Stomach (tissue), 9 donors: Measurements from ENCODE around the gene ANKRD6. TPM values are rescaled to one million over a fixed set of nuclear protein-coding genes. Genes with fewer than 3 reads are reported as not detected.
A peak's percentile ranks its signal among the peaks of the same experiment; 100 is the strongest.

Experiments used
- DNase-seq, 2 donors: peaks; one replicate each; pipeline versions ENCODE4 v3.0.0 to v3.0.0-alpha.2; 2013 to 2019
- H3K27ac ChIP-seq, 5 donors: fragments of 200-600 bp in 4 of 5; sonication (generic) in 4 of 5; one replicate each; pipeline ENCODE4 v1.5.1; 2013 to 2019; ENCODE audit warnings: mild to moderate bottlenecking in 1 of 5, moderate library complexity in 1 of 5
- H3K27me3 ChIP-seq, 3 donors: fragments of 200-600 bp; sonication (generic); one replicate each; pipeline ENCODE4 v1.5.1; 2017 to 2019; ENCODE audit warnings: mixed run types in 1 of 3
- H3K36me3 ChIP-seq, 4 donors: fragments of 200-600 bp; sonication (generic); 1 replicate in 3 of 4; 2 replicates in 1 of 4; pipeline ENCODE4 v1.5.1; 2016 to 2019
- H3K4me1 ChIP-seq, 4 donors: fragments of 200-600 bp; sonication (generic); one replicate each; pipeline ENCODE4 v1.5.1; 2016 to 2019
- H3K4me3 ChIP-seq, 4 donors: fragments of 200-600 bp; sonication (generic) in 3 of 4; one replicate each; pipeline ENCODE4 v1.5.1; 2016 to 2019; ENCODE audit warnings: mild to moderate bottlenecking in 1 of 4
- H3K9me3 ChIP-seq, 4 donors: fragments of 200-600 bp; sonication (generic); one replicate each; pipeline ENCODE4 v1.5.1; 2016 to 2019
- CTCF ChIP-seq, 7 experiments: fragments of 450-650 bp in 4 of 7; fragments of 200-600 bp in 3 of 7; sonication (generic) in 3 of 7; IDR thresholded peaks; one replicate each; pipeline ENCODE4 v1.5.1; 2016 to 2019; ENCODE audit warnings: antibody characterized with exemption in 7 of 7, control low read depth in 2 of 7, mild to moderate bottlenecking in 1 of 7
- EP300 ChIP-seq: sonication (generic); formaldehyde crosslinking; IDR thresholded peaks from one replicate; pipeline ENCODE4 v1.6.1; 2017; ENCODE audit warnings: antibody characterized with exemption
- POLR2A ChIP-seq, 4 donors: fragments of 450-650 bp; IDR thresholded peaks; one replicate each; pipeline ENCODE4 v1.6.1; 2016; ENCODE audit warnings: antibody characterized with exemption in 4 of 4, control low read depth in 2 of 4, mild to moderate bottlenecking in 1 of 4, moderate library complexity in 1 of 4
- POLR2AphosphoS5 ChIP-seq, 3 donors: sonication (generic); formaldehyde crosslinking; IDR thresholded peaks; one replicate each; pipeline ENCODE4 v1.6.1; 2016; ENCODE audit warnings: antibody characterized with exemption in 3 of 3
- WGBS, 5 donors: extraction: QIAGEN DNeasy Blood & Tissue Kit in 3 of 5; methylation state at CpG; one replicate each; pipeline versions ENCODE4 v1.1.5 to v1.1.7; 2013 to 2018; 5-methylcytosine and 5-hydroxymethylcytosine counted together
- intact Hi-C: fragments of 100-400 bp; cut with DNase I; formaldehyde crosslinking; loops from one replicate; pipeline ENCODE4 v1.15.1; 2023; ENCODE audit warnings: low total_unique reads
- polyA plus RNA-seq, 3 donors: library from polyadenylated mRNA; stranded (reverse); fragments of 200-250 nt; gene quantifications; one replicate each; pipeline ENCODE4 v1.2.3, GENCODE V29; 2013
- total RNA-seq, 5 donors: library from RNA; depleted of rRNA; stranded (reverse); fragments of >200 nt; gene quantifications; one replicate each; pipeline versions ENCODE4 v1.1.0 to v1.2.3, GENCODE V29; 2014 to 2016
- donor health status: healthy with polysubstance abuse.
- donor health status: Bipolar disorder and iron deficiency.
- donor health status: healthy.

Gene ANKRD6
- total and polyA plus RNA-seq, 8 donors: 2.1 to 145 (median 6.1) TPM

- peaks cover 0 to 19% (median 4%) of the 10 kb centered on the region in 3 donors for H3K27me3 ChIP-seq
- no peak for TF ChIP-seq POLR2AphosphoS5 (IDR thresholded peaks at IDR 0.05)
- no peak for TF ChIP-seq EP300
- no peak for TF ChIP-seq POLR2A (IDR thresholded peaks at IDR 0.05)
- TF ChIP-seq CTCF (IDR thresholded peaks at IDR 0.05): no peak
- no peaks in the 10 kb centered on the region for H3K36me3 ChIP-seq
- DNase-seq: no peak
- no peak overlapping the region for H3K27ac ChIP-seq
- intact Hi-C loops: no loop called here
- peaks cover 0 to 26% (median 21%) of the 10 kb centered on the region in 4 donors for H3K4me1 ChIP-seq
- no peaks in the 10 kb centered on the region for H3K9me3 ChIP-seq
- WGBS, 5 donors: 4 to 24% (median 10%) methylated on average over 2 of the region's 2 CpGs
- H3K4me3 ChIP-seq: no peak overlapping the region
Measured at GRCh38 chr6:89414215-89414614, 18.7 kb upstream of the ANKRD6 start.

GRCh38 chr6:89415185-89415584, 17.8 kb upstream of the ANKRD6 start:
- TF ChIP-seq POLR2AphosphoS5 (IDR thresholded peaks at IDR 0.05) (no peak), CTCF (IDR thresholded peaks at IDR 0.05) (no peak), EP300 (no peak), POLR2A (IDR thresholded peaks at IDR 0.05) (no peak)
- H3K4me1 ChIP-seq: peaks cover 0 to 26% (median 21%) of the 10 kb centered on the region in 4 donors
- peaks cover 0 to 19% (median 4%) of the 10 kb centered on the region in 3 donors for H3K27me3 ChIP-seq
- 85 to 89% (median 87%) methylated on average over 2 of the region's 2 CpGs for WGBS, 5 donors
- no peak for DNase-seq
- H3K36me3 ChIP-seq: no peaks in the 10 kb centered on the region
- H3K27ac ChIP-seq: no peak overlapping the region
- no peak overlapping the region for H3K4me3 ChIP-seq
- intact Hi-C loops: no loop called here
- H3K9me3 ChIP-seq: no peaks in the 10 kb centered on the region

- Histone ChIP-seq H3K36me3 (no peaks in the 10 kb centered on the region), H3K4me3 (no peak overlapping the region), H3K4me1 (peaks cover 0 to 13% (median 12%) of the 10 kb centered on the region in 4 donors), H3K9me3 (no peaks in the 10 kb centered on the region), H3K27ac (no peak overlapping the region), H3K27me3 (peaks cover 0 to 11% (median 0%) of the 10 kb centered on the region in 3 donors)
- no peak for DNase-seq
- intact Hi-C loops: no loop called here
- no peak for TF ChIP-seq CTCF (IDR thresholded peaks at IDR 0.05)
- no peak for TF ChIP-seq EP300
- no peak for TF ChIP-seq POLR2A (IDR thresholded peaks at IDR 0.05)
- no peak for TF ChIP-seq POLR2AphosphoS5 (IDR thresholded peaks at IDR 0.05)
- 89 to 96% (median 94%) methylated on average over 1 of the region's 1 CpG for WGBS, 5 donors
Measured at GRCh38 chr6:89416796-89417195, 16.2 kb upstream of the ANKRD6 start.

- TF ChIP-seq CTCF (IDR thresholded peaks at IDR 0.05) (no peak), POLR2A (IDR thresholded peaks at IDR 0.05) (no peak), POLR2AphosphoS5 (IDR thresholded peaks at IDR 0.05) (no peak), EP300 (no peak)
- Histone ChIP-seq H3K4me1 (peaks cover 5 to 18% (median 15%) of the 10 kb centered on the region in 4 donors), H3K4me3 (no peak overlapping the region), H3K27me3 (no peaks in the 10 kb centered on the region), H3K36me3 (no peaks in the 10 kb centered on the region), H3K27ac (no peak overlapping the region), H3K9me3 (no peaks in the 10 kb centered on the region)
- intact Hi-C loops: loop anchor here (5.0 kb wide), 1 partner anchor 182 kb away; no protein-coding TSS in a partner anchor
- 38 to 45% (median 40%) methylated on average over 7 of the region's 7 CpGs for WGBS, 5 donors
- peak in 1 of 2 donors; percentile 22 for DNase-seq
Measured at GRCh38 chr6:89430201-89430962, 2.6 kb upstream of the ANKRD6 start.
